ENCODE data around the gene RAB26. TPM values are rescaled to one million over a fixed set of nuclear protein-coding genes. Genes with fewer than 3 reads are reported as not detected.
"Not testable (repeated sequence)": the region's sequence is repeated elsewhere in the genome, so short reads cannot be mapped to it uniquely, and the experiment has no call there.

The RAB26 gene, protein sequence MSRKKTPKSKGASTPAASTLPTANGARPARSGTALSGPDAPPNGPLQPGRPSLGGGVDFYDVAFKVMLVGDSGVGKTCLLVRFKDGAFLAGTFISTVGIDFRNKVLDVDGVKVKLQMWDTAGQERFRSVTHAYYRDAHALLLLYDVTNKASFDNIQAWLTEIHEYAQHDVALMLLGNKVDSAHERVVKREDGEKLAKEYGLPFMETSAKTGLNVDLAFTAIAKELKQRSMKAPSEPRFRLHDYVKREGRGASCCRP
- total RNA-seq: 1 to 10 TPM in 2 of 3 donors, not detected in 1; 3.5 to 3.9 TPM

- intact Hi-C loops (cut with DNase I; ENCODE audit: low total_unique reads): no loop called here
- Histone ChIP-seq H3K27ac (peak within 1 kb of the TSS; percentile 73 to 75), H3K4me1 (peaks cover 15 to 31% of the 10 kb centered on the region in 2 donors), H3K4me3 (peak within 1 kb of the TSS; percentile 40 to 62 (median 57)), H3K36me3 (no peaks in the 10 kb centered on the region), H3K9me3 (no peaks in the 10 kb centered on the region), H3K27me3 (no peaks in the 10 kb centered on the region)
- peak; percentile 89 to 94 for DNase-seq (ENCODE audit: low spot score in 2 of 2)
- TF ChIP-seq, protein P1, sequence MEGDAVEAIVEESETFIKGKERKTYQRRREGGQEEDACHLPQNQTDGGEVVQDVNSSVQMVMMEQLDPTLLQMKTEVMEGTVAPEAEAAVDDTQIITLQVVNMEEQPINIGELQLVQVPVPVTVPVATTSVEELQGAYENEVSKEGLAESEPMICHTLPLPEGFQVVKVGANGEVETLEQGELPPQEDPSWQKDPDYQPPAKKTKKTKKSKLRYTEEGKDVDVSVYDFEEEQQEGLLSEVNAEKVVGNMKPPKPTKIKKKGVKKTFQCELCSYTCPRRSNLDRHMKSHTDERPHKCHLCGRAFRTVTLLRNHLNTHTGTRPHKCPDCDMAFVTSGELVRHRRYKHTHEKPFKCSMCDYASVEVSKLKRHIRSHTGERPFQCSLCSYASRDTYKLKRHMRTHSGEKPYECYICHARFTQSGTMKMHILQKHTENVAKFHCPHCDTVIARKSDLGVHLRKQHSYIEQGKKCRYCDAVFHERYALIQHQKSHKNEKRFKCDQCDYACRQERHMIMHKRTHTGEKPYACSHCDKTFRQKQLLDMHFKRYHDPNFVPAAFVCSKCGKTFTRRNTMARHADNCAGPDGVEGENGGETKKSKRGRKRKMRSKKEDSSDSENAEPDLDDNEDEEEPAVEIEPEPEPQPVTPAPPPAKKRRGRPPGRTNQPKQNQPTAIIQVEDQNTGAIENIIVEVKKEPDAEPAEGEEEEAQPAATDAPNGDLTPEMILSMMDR (IDR thresholded peaks at IDR 0.05): no peak
- TF ChIP-seq POLR2A (IDR thresholded peaks at IDR 0.05) (no peak), POLR2AphosphoS5 (IDR thresholded peaks at IDR 0.05) (peak in 2 of 3 donors; percentile 10 to 34)
Measured at GRCh38 chr16:2147981-2148671, at the start of gene RAB26. Gene RAB26, plus strand, starts transcription at chr16:2148625. Its CDS starts 159 bp downstream, at chr16:2148784.

GRCh38 chr16:2101581-2101980 is 46.8 kb upstream of the RAB26 start:
- H3K4me3 ChIP-seq; H3K36me3 ChIP-seq; H3K4me1 ChIP-seq; intact Hi-C loops (cut with DNase I; ENCODE audit: low total_unique reads); H3K9me3 ChIP-seq; H3K27ac ChIP-seq; H3K27me3 ChIP-seq; DNase-seq (ENCODE audit: low spot score in 2 of 2): not testable (repeated sequence)

GRCh38 chr16:2102471-2102870 is 46.0 kb upstream of the RAB26 start:
- Histone ChIP-seq H3K36me3 (no peaks in the 10 kb centered on the region), H3K27ac (no peak overlapping the region), H3K27me3 (no peaks in the 10 kb centered on the region), H3K9me3 (no peaks in the 10 kb centered on the region), H3K4me1 (no peaks in the 10 kb centered on the region), H3K4me3 (no peak overlapping the region)
- intact Hi-C loops (cut with DNase I; ENCODE audit: low total_unique reads): no loop called here
- no peak for DNase-seq (ENCODE audit: low spot score in 2 of 2)
- TF ChIP-seq POLR2A (IDR thresholded peaks at IDR 0.05) (no peak), POLR2AphosphoS5 (IDR thresholded peaks at IDR 0.05) (no peak)
- TF ChIP-seq, protein P1 (IDR thresholded peaks at IDR 0.05): no peak

DNA sequence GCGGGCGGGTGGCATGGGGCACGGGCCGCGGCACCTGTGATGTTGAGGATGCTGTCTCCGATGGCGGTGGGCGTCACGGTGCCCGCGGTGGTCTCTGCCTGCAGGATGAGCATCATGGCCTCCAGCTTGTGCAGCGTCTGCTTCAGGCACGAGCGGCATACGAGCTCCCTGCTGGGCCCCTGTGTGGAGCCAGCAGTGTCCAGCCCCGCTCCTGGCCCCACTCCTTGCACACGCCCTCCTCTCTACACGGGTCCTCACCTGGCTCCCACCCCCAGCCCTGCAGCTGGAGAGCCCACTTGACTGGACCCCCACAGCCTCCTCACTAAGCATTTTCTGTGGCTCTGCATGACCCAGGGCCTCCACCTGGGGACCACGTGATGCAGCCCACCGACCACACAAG is 44.0 kb upstream of the RAB26 start:
- H3K9me3 ChIP-seq; H3K27me3 ChIP-seq; H3K27ac ChIP-seq; H3K36me3 ChIP-seq; intact Hi-C loops (cut with DNase I; ENCODE audit: low total_unique reads); H3K4me1 ChIP-seq; H3K4me3 ChIP-seq; DNase-seq (ENCODE audit: low spot score in 2 of 2): not testable (repeated sequence)

DNA sequence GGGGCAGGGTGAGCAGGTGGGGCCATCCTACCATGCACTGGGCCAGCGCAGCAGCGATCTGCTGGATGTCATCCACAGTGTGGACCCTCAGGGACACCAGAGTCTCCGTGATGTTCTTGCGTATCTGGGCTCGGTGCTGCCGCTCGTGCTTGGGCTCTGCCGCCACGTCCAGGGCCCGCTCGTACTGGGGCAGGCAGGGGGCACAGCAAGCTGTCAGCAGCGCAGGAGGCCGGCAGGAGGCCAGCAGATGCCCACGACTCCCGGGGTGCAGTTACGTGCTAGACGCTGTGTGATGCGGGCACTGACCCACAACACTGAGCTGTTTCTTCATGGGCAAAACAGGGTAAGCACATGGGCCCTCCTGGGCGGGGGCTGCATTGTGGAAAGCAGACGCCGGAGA is 43.1 kb upstream of the RAB26 start:
- intact Hi-C loops (cut with DNase I; ENCODE audit: low total_unique reads); H3K4me3 ChIP-seq; H3K27me3 ChIP-seq; H3K36me3 ChIP-seq; H3K4me1 ChIP-seq; DNase-seq (ENCODE audit: low spot score in 2 of 2); H3K9me3 ChIP-seq: not testable (repeated sequence)
- H3K27ac ChIP-seq: peak overlapping the region in 1 of 2 donors; percentile 19

DNA sequence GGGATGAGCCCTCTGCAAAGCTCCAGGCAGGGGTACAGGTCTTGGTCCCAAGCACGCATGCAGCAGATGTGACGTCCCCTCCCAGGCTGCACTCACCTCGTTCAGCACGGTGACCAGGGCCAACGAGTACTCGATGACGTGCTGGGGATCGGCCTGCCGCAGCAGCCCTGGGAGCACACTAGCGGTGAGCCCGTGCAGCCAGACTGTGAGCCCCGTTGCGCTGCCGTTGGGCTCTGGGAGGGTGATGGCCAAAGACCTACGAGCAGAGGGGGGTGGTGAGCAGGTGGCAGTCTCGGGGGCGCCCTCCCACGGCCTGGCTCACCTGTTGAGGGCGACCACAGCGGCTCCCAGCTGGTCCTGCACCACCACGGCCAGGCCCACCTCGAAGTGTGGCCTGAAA is 42.7 kb upstream of the RAB26 start:
- H3K9me3 ChIP-seq; DNase-seq (ENCODE audit: low spot score in 2 of 2); H3K27me3 ChIP-seq; H3K27ac ChIP-seq; H3K4me3 ChIP-seq; intact Hi-C loops (cut with DNase I; ENCODE audit: low total_unique reads); H3K36me3 ChIP-seq; H3K4me1 ChIP-seq: not testable (repeated sequence)

- H3K4me1 ChIP-seq; H3K27me3 ChIP-seq; H3K9me3 ChIP-seq; intact Hi-C loops (cut with DNase I; ENCODE audit: low total_unique reads); H3K4me3 ChIP-seq; H3K36me3 ChIP-seq; DNase-seq (ENCODE audit: low spot score in 2 of 2); H3K27ac ChIP-seq: not testable (repeated sequence)
Measured at GRCh38 chr16:2106211-2106610, 42.2 kb upstream of the RAB26 start.

GRCh38 chr16:2107121-2107790 is 41.2 kb upstream of the RAB26 start:
- H3K36me3 ChIP-seq; H3K9me3 ChIP-seq; H3K4me3 ChIP-seq; DNase-seq (ENCODE audit: low spot score in 2 of 2); H3K4me1 ChIP-seq; intact Hi-C loops (cut with DNase I; ENCODE audit: low total_unique reads); H3K27me3 ChIP-seq: not testable (repeated sequence)
- H3K27ac ChIP-seq: peak overlapping the region in 1 of 2 donors; percentile 32

- DNase-seq (ENCODE audit: low spot score in 2 of 2); H3K4me1 ChIP-seq; H3K9me3 ChIP-seq; H3K27me3 ChIP-seq; H3K36me3 ChIP-seq; intact Hi-C loops (cut with DNase I; ENCODE audit: low total_unique reads); H3K4me3 ChIP-seq; H3K27ac ChIP-seq: not testable (repeated sequence)
Measured at GRCh38 chr16:2107791-2108125, 40.7 kb upstream of the RAB26 start.

- H3K9me3 ChIP-seq; H3K4me3 ChIP-seq; DNase-seq (ENCODE audit: low spot score in 2 of 2); H3K36me3 ChIP-seq; H3K27me3 ChIP-seq; intact Hi-C loops (cut with DNase I; ENCODE audit: low total_unique reads); H3K4me1 ChIP-seq; H3K27ac ChIP-seq: not testable (repeated sequence)
Measured at GRCh38 chr16:2108446-2109270, 39.8 kb upstream of the RAB26 start.

Measured in breast epithelium (tissue), 4 donors.